ENCODE results near the gene PAXX.

Gene PAXX

DNA sequence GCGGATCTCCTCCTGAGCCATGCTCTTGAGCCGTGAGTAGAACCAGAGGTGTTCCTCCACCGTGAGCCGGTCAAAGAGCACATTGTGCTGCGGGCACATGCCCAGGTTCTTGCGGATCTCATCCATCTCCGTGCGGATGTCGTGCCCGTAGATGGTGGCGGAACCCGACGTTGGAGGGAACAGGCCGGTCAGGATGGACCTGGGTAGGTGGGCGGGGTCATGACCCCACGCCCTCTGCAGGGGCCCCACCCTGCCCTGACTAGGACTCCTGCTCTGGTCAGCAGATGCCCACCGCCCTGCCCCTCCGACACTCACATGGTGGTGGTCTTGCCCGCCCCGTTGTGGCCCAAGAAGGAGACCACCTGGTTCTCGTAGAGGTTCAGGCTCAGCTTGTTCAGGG lies 23.8 kb downstream of the PAXX start:
- Histone ChIP-seq H3K27ac (ENCODE audit: low read depth, low read length, poor library complexity, severe bottlenecking) (no peak overlapping the region), H3K27me3 (ENCODE audit: insufficient read depth, low read length) (peaks cover 3% of the 10 kb centered on the region; the same call in 1 of the 2 replicates), H3K9me3 (ENCODE audit: low read length) (no peaks in the 10 kb centered on the region), H3K9me2 (ENCODE audit: low read depth, low read length) (no peaks in the 10 kb centered on the region), H3K9ac (ENCODE audit: low read length) (no peak overlapping the region), H3F3A (ENCODE audit: insufficient read depth, low read length) (no peaks in the 10 kb centered on the region), H3K4me3 (ENCODE audit: low read depth, low read length, poor library complexity, severe bottlenecking) (no peak overlapping the region), H2AFZ (ENCODE audit: low read length) (no peak overlapping the region), H3K4me1 (ENCODE audit: insufficient read depth, low read length, severe bottlenecking) (no peaks in the 10 kb centered on the region), H3K4me2 (ENCODE audit: low read length) (no peak overlapping the region), H3K79me2 (ENCODE audit: insufficient read depth, low read length) (no peaks in the 10 kb centered on the region), H4K20me1 (ENCODE audit: insufficient read depth, low read length) (no peaks in the 10 kb centered on the region), H3K36me3 (ENCODE audit: insufficient read depth, low read length) (no peaks in the 10 kb centered on the region)
- TF ChIP-seq EZH2 (IDR thresholded peaks at IDR 0.05; ENCODE audit: borderline replicate concordance, low read length), result no peak
- TF ChIP-seq, protein P1, sequence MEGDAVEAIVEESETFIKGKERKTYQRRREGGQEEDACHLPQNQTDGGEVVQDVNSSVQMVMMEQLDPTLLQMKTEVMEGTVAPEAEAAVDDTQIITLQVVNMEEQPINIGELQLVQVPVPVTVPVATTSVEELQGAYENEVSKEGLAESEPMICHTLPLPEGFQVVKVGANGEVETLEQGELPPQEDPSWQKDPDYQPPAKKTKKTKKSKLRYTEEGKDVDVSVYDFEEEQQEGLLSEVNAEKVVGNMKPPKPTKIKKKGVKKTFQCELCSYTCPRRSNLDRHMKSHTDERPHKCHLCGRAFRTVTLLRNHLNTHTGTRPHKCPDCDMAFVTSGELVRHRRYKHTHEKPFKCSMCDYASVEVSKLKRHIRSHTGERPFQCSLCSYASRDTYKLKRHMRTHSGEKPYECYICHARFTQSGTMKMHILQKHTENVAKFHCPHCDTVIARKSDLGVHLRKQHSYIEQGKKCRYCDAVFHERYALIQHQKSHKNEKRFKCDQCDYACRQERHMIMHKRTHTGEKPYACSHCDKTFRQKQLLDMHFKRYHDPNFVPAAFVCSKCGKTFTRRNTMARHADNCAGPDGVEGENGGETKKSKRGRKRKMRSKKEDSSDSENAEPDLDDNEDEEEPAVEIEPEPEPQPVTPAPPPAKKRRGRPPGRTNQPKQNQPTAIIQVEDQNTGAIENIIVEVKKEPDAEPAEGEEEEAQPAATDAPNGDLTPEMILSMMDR (IDR thresholded peaks at IDR 0.05; ENCODE audit: low read length), result no peak

DNA sequence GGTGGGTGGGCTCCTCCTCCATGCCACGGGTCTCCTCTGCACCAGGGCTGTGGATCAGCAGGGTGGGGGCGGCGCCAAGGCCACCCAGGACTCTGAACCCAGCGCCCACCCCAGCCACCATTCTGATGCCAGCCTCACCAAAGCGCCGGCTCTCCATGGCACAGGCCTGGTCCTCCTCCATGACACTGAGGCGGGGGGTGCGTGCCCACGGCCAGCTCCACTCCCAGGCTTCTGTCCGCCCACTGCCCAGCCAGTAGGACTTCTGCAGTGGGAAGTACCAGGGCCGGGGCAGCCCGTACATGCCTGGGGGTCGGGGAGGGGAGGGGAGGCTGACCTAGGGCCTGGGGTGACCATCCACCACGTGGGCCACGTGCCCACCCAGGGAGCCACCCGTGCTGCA lies 24.2 kb downstream of the PAXX start:
- Histone ChIP-seq H3F3A (ENCODE audit: insufficient read depth, low read length) (no peaks in the 10 kb centered on the region), H4K20me1 (ENCODE audit: insufficient read depth, low read length) (no peaks in the 10 kb centered on the region), H3K9me3 (ENCODE audit: low read length) (no peaks in the 10 kb centered on the region), H3K79me2 (ENCODE audit: insufficient read depth, low read length) (no peaks in the 10 kb centered on the region), H3K4me3 (ENCODE audit: low read depth, low read length, poor library complexity, severe bottlenecking) (no peak overlapping the region), H3K27me3 (ENCODE audit: insufficient read depth, low read length) (peaks cover 3% of the 10 kb centered on the region; the same call in 1 of the 2 replicates), H3K9me2 (ENCODE audit: low read depth, low read length) (no peaks in the 10 kb centered on the region), H3K9ac (ENCODE audit: low read length) (no peak overlapping the region), H2AFZ (ENCODE audit: low read length) (no peak overlapping the region), H3K36me3 (ENCODE audit: insufficient read depth, low read length) (no peaks in the 10 kb centered on the region), H3K27ac (ENCODE audit: low read depth, low read length, poor library complexity, severe bottlenecking) (no peak overlapping the region), H3K4me1 (ENCODE audit: insufficient read depth, low read length, severe bottlenecking) (no peaks in the 10 kb centered on the region), H3K4me2 (ENCODE audit: low read length) (no peak overlapping the region)
- TF ChIP-seq, protein P1 (IDR thresholded peaks at IDR 0.05; ENCODE audit: low read length), result no peak
- no peak for TF ChIP-seq EZH2 (IDR thresholded peaks at IDR 0.05; ENCODE audit: borderline replicate concordance, low read length)

DNA sequence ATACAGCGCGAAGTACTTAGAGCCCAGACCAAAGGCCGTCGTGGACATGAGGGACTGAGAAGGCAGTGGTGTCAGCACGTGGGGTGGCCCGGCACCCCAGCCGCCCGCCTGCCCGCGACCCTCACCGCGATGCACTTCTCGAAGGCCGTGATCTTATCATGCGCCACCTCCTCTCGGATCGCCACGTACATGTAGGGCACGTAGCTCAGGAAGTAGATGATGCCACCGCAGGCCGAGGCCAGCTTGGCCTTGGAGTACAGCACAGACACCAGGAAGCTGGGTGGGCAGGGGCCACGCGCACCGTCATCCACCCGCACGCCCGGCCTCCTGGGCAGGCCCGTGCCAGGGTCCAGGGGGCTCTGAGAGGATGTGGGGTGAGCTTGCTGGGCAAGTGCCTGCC lies 24.8 kb downstream of the PAXX start:
- H3K9ac ChIP-seq (ENCODE audit: low read length), result no peak overlapping the region
- no peaks in the 10 kb centered on the region for H4K20me1 ChIP-seq (ENCODE audit: insufficient read depth, low read length)
- no peaks in the 10 kb centered on the region for H3K9me3 ChIP-seq (ENCODE audit: low read length)
- peaks cover 3% of the 10 kb centered on the region; the same call in 1 of the 2 replicates for H3K27me3 ChIP-seq (ENCODE audit: insufficient read depth, low read length)
- no peaks in the 10 kb centered on the region for H3K4me1 ChIP-seq (ENCODE audit: insufficient read depth, low read length, severe bottlenecking)
- no peak overlapping the region for H3K4me2 ChIP-seq (ENCODE audit: low read length)
- H2AFZ ChIP-seq (ENCODE audit: low read length), result no peak overlapping the region
- H3K79me2 ChIP-seq (ENCODE audit: insufficient read depth, low read length), result no peaks in the 10 kb centered on the region
- H3K9me2 ChIP-seq (ENCODE audit: low read depth, low read length), result no peaks in the 10 kb centered on the region
- H3K4me3 ChIP-seq (ENCODE audit: low read depth, low read length, poor library complexity, severe bottlenecking), result no peak overlapping the region
- no peaks in the 10 kb centered on the region for H3K36me3 ChIP-seq (ENCODE audit: insufficient read depth, low read length)
- no peak overlapping the region for H3K27ac ChIP-seq (ENCODE audit: low read depth, low read length, poor library complexity, severe bottlenecking)
- TF ChIP-seq EZH2 (IDR thresholded peaks at IDR 0.05; ENCODE audit: borderline replicate concordance, low read length), result no peak
- TF ChIP-seq, protein P1 (IDR thresholded peaks at IDR 0.05; ENCODE audit: low read length), result no peak
- no peaks in the 10 kb centered on the region for H3F3A ChIP-seq (ENCODE audit: insufficient read depth, low read length)

Data from OCI-LY1 (cell line).